Mucosa of gallbladder (tissue), 1 donor: ENCODE data around the gene FAM81B. TPM values are rescaled to one million over a fixed set of nuclear protein-coding genes. Genes with fewer than 3 reads are reported as not detected.

ENCODE experiments used
- DNase-seq: peaks from one replicate; pipeline ENCODE4 v3.0.0-alpha.2; 2020; ENCODE audit warnings: low spot score
- total RNA-seq: library from RNA; stranded (reverse); gene quantifications from one replicate; pipeline ENCODE4 v1.2.1, GENCODE V29; 2021
- donor health status: DM: no; HTN: no; CAD: no.

Gene FAM81B
- total RNA-seq, 1 donor from 2014 or later = not detected

- DNase-seq = no peak
Measured at GRCh38 chr5:95403996-95404395, 12.8 kb downstream of the FAM81B start.

DNA sequence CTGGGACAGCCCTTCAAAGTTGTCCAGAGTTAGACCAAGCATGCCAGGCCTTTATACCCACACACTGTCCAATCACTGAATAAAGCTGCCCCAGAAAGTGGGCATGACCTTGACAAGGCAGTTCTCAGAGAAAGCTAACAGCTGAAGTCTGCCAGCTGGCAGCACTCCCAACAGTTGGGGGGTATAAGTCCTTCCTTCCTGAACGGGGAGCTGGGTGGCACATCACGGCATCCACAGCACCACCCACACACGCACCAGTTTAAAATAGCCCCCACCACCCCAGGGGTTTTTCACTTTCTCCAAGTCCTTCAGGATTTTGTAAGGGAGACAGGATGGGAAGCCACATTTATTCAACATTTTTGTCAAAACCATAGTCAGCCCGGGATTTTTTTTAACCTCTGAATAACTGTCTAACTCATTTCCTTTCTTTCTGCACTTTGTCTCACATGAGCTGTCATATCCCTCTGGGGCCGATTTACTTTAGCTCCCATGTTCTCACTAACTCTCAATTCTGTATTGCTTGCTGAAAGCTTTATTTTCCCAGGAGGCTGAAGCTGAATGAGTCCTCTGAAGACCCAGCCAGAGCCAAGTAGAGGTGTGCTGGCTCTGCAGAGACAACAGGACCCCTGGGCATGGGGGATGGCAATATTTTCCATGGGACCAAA lies 15.4 kb downstream of the FAM81B start:
- no peak for DNase-seq

- no peak for DNase-seq
Measured at GRCh38 chr5:95410279-95410678, 19.1 kb downstream of the FAM81B start.

DNA sequence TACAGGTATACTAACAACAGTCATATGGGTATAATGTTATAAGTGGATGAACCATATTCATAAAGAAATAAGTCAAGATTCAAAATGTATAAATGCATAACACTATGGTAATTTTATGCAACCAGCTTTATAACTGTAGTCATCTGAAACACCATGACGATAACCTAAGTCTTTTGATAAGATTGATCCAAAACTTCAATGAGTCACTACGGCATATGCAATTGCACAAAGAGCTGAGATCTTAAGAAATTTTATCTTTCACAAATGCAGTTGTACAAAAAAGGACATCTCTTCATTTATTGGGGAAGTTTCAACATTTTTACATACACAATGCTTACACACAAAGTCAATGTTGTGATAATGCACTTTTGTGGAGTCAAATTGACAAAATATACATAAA lies 20.3 kb downstream of the FAM81B start:
- no peak for DNase-seq

DNA sequence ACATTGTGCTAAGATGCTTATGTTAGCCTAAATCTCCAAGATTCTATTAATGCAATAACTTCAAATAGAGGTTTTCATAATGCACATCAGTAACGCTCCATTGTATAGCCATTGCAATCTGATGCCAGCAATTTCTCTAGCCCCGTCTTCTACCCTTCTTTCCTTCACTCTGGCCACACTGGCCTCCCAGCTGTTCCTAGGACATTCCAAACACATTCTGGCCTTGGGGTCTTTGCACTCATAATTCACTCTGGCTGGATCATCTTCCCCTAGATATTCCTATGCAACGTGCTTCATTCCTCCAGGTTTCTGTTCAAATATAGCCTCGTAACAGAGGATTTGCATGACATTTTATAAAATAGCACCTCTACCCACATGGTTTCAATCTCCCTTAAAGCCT lies 23.3 kb downstream of the FAM81B start:
- no peak for DNase-seq

- no peak for DNase-seq
Measured at GRCh38 chr5:95417971-95418370, 26.8 kb downstream of the FAM81B start.

DNA sequence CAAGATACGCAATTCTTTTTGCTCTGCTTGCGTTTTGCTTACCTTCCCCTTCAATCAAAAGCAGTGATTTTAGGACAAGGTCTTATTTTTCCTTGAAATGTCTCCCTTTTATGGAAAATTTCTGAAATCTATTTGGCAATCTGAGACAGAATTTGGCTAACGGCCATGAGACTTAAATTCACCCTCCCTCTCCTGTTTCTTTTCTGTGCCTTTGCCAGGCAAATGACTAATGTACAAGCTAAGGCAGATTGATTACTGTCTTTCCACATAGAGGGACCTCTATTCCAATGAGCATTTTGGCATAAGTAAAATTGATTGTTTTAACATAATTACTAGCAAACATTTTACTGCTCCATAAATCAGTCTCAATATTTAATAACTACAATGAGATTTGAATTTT lies 31.7 kb downstream of the FAM81B start:
- no peak for DNase-seq

DNA sequence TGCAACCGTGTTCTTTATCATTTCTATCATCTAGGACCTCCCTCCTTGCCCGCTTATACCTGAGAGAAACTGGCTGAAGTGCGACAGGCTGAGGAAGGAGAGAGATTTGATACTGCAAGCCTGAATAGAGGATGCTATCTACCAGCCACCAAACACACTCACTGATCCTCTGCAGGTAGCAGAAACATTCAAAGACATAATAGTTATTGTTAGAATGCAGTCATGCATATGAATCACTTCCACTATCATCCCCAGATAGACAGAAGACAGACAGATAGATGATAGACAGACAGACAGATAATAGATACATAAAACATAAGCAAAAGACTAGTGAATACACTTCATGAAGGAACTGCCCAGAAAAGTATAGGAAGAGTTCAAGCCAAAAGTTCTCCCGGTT lies 32.9 kb downstream of the FAM81B start:
- no peak for DNase-seq

- DNase-seq = no peak
Measured at GRCh38 chr5:95424526-95424925, 33.4 kb downstream of the FAM81B start.

- DNase-seq = no peak
Measured at GRCh38 chr5:95426227-95426626, 35.1 kb downstream of the FAM81B start.

DNA sequence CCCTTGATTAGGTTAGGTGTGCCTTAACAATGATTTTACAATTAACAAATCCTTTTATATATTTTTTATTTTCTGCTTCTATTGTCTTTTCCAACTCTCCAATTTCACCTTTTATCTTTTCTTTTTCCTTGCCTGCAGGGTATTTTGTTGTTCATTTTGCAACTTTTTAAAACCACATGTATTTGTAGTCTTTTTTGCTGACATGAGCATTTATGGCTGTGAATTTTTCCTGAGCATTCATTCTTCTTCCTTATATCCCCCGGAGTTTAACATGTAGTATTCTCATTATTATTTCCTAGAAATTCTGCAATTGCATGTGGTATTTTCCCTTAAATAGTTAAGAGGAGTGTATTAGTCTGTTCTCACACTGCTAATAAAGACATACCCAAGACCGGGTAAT lies 41.6 kb downstream of the FAM81B start:
- no peak for DNase-seq

- no peak for DNase-seq
Measured at GRCh38 chr5:95439801-95440493, 48.8 kb downstream of the FAM81B start.

DNA sequence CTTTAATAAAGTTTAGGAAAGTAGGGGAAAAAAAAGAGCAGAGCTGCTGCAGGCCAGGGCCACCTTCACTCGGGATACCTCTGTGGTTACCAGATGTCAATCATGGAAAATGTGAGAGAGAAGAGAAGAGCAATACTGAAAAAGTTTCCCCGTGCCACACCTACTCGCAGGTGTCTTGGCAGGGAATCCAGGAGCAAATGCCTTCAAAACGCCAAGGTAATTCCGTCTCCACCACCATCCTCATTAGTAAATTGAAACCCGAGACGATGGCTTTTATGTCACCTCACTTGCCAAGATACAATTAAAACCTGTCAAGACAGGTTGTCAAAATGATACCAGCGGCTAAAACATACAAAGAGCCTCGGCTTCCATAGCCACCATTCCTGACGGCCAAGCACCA lies 49.7 kb downstream of the FAM81B start:
- DNase-seq = no peak

DNA sequence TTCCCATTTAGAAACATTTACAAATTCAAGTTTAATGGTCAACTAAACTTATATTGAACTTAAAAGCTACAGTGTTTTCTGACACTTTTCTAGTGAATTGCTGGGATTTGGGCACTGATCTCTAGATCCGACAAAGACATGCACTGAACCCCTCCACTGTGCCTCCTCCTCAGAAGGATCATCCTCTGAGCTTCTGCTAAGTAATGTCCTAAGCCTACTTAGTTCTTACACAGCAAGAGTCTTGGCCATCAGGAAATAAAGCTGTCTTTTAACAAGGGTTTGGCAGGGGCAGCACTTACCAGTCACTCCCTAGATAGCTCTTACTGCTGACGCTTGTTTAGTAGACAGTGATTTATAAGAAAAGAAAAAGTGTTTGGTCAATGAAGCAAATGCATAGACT lies 50.5 kb downstream of the FAM81B start:
- DNase-seq = no peak

DNA sequence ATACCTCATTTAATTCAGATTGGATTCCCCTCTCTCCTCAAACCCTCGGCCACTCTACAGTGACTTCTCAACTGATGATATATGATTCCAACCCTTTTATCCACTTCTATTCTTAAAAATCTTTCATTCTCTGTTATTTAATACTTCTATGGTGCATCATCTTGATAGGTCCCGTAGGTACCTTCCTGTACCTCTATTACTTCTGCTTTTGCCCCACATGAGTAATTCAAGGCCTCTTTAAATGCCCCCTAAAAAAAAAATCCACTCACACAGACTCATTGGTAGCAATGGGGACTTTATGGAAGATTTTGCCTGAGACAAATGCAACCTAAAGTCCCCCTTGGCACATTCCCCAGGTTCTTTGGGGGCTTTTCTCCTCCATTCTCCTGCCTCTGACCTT lies 54.3 kb downstream of the FAM81B start:
- DNase-seq = no peak

DNA sequence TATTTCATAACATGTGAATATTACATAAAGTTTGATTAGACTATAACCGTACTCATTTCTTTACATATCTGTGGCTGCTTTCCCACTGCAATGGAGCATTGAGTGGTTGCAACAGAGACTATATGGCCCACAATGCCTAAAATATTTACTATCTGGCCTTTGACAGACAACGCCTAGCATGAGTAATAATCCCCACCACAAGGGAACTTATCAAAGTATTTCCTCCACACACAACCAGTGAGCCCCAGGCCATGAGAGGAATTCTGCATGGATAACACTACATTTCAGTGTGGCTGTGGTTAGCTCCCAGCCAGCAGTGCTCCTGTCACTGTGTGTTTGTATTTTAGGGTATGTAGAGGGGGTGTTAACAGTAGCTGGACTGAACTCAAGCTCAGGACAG lies 54.8 kb downstream of the FAM81B start:
- no peak for DNase-seq

GRCh38 chr5:95446560-95447221 lies 55.5 kb downstream of the FAM81B start:
- DNase-seq = no peak

DNA sequence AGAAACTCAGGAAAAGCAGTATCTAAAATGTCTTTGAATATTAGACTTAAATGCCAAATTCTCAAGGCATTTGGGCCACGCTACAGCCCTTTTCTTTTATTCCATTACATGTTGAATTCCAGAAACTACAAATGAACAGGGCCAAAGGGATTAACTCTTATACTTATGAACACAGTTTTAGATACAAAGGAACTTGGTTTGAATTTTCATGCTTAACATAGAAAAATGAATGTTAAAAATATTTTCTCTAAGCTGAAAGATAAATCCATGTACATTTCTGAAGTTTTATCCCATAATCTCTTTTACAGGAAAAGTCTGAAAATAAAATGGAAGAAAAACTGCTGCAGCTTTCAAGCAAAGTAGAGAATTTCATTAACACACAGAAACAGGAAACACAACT lies 56.8 kb downstream of the FAM81B start:
- no peak for DNase-seq

DNA sequence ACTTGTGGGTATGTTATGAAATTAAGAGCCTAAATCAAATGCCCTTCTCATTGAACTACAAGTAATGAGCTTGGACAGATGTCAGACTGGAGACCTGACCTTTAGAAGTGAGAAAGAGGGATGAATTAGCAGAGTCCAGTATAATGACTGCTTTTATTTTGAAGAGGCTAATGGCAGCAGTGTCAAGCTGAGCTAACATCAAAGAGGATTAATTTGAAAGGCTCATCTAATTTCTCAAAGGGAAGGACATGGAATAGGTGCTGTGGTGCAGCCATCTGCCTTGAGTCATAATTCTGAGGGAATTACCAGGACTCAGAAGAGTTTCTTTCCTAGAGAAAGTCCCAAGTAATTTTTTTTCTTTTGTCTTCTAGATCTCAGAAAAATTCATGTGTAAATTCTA lies 57.6 kb downstream of the FAM81B start:
- DNase-seq = no peak

GRCh38 chr5:95449460-95449859 lies 58.3 kb downstream of the FAM81B start:
- DNase-seq = no peak

GRCh38 chr5:95454536-95454935 lies 63.4 kb downstream of the FAM81B start:
- no peak for DNase-seq

DNA sequence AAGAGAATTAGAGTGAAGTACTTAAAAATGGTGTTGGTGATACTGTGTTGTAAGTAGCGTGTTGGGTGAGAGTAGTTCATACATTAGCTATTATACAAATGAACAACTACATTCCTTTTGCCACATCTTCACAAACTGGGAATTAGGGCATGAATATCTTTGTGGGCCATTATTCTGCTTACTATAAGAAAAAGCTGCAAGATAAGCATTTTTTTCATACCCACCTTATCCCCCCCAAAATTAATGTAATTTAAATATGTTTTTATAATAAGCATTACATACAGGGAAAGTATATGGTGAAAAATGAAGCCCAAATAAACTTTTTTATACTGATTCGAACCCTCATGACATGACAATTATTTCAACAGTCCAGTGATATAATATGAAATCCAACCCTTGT lies 69.5 kb downstream of the FAM81B start:
- DNase-seq = no peak

DNA sequence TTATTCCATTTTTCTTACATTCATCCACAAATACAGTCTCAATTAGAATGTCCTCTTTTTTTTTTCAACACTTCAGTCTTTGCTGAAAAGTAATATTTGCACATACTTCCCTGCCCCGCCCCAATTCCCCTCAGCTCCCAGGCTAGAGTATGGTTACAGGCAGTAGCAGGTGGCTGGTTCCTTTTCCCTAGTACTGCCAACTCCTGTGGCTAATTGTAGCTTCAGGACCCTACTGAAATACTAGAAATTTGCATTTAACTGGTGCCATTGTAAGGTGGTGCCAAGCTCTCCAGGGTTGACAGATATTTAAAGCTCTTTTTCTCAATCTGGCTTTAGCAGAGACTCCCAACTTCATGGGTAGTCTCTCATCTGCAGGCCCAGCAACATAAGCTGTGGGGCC lies 80.3 kb downstream of the FAM81B start:
- DNase-seq = no peak
